ENCODE data around the gene YBX1. TPM values are rescaled to one million over a fixed set of nuclear protein-coding genes. Genes with fewer than 3 reads are reported as not detected.
A peak's percentile ranks its signal among the peaks of the same experiment; 100 is the strongest.

Gene YBX1
- total RNA-seq, 6 experiments from 2014 or later, result 144 to 325 (median 207) TPM

DNA sequence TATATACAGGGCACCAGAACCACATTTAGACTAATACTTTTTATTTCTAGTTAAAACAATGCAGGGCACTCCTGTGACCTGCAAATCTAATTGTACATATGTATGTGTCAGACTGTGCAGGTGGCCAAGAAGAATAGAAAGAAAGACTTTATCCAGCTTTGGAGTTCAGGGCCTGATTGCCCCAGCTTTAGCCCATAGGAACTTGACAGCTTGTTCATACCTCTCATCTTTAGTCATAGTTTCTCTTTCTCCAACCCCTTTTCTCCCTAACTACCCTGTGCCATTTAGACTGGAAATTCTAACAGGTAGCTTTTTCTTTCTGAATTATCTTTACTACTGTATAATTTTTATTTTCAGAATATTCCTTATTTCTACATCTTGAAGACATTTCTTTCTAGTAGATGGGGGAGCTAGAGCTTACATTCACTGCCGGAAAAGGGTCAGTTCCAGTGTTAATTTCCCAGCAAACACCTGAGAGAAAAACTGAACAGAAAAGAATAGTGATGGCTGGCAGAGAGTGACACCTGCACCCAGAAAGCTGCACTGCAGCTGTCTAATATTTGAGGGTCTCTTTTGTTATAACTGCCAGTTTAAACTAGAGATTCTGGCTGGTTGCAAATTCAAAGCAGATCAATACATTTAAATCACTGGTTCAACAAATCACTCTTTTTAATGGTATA lies 8.4 kb downstream of the YBX1 start:
- Histone ChIP-seq H3K27me3 (no peaks in the 10 kb centered on the region), H3K27ac (no peak overlapping the region), H3K36me3 (no peaks in the 10 kb centered on the region), H3K9me3 (no peaks in the 10 kb centered on the region), H3K4me3 (no peak overlapping the region), H3K4me1 (peaks cover 0 to 54% (median 16%) of the 10 kb centered on the region in 4 donors)
- TF ChIP-seq, protein P1, sequence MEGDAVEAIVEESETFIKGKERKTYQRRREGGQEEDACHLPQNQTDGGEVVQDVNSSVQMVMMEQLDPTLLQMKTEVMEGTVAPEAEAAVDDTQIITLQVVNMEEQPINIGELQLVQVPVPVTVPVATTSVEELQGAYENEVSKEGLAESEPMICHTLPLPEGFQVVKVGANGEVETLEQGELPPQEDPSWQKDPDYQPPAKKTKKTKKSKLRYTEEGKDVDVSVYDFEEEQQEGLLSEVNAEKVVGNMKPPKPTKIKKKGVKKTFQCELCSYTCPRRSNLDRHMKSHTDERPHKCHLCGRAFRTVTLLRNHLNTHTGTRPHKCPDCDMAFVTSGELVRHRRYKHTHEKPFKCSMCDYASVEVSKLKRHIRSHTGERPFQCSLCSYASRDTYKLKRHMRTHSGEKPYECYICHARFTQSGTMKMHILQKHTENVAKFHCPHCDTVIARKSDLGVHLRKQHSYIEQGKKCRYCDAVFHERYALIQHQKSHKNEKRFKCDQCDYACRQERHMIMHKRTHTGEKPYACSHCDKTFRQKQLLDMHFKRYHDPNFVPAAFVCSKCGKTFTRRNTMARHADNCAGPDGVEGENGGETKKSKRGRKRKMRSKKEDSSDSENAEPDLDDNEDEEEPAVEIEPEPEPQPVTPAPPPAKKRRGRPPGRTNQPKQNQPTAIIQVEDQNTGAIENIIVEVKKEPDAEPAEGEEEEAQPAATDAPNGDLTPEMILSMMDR (IDR thresholded peaks at IDR 0.05), result peak in 1 of 4 donors; percentile 11
- TF ChIP-seq POLR2A (IDR thresholded peaks at IDR 0.05), result no peak
- intact Hi-C loops (cut with DNase I), result no loop called here
- 100% methylated on average over 1 of the region's 1 CpG for WGBS (ENCODE audit: insufficient coverage, low coverage, low lambda C conversion rate, missing lambda C conversion rate)
- DNase-seq (no peak), ATAC-seq (peak in 1 of 4 donors; percentile 36)

DNA sequence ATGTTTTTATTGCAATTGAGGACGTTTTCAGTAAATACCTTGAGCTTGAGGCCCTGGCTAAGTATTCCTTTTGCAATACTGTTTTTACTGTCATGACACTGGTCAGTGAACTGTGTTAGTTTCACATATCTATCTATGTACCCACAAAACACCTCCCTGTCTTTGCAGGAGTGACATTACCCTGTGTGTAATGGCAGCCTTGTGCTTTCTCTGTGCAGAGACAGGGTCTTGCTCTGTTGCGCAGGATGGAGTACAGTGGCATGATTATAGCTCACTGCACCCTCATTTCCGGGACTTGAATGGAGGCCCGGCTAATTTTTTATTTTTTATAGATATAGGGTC lies 8.9 kb downstream of the YBX1 start:
- no peak for TF ChIP-seq POLR2A (IDR thresholded peaks at IDR 0.05)
- TF ChIP-seq, protein P1 (IDR thresholded peaks at IDR 0.05), result no peak
- intact Hi-C loops (cut with DNase I), result no loop called here
- DNase-seq (no peak), ATAC-seq (no peak)
- WGBS (ENCODE audit: insufficient coverage, low coverage, low lambda C conversion rate, missing lambda C conversion rate), result 64% methylated on average over 4 of the region's 4 CpGs
- Histone ChIP-seq H3K27ac (no peak overlapping the region), H3K36me3 (peaks cover 0 to under 1% (median 0%) of the 10 kb centered on the region in 4 donors), H3K4me1 (peaks cover 0 to 49% (median 13%) of the 10 kb centered on the region in 4 donors), H3K4me3 (no peak overlapping the region), H3K9me3 (no peaks in the 10 kb centered on the region), H3K27me3 (no peaks in the 10 kb centered on the region)

DNA sequence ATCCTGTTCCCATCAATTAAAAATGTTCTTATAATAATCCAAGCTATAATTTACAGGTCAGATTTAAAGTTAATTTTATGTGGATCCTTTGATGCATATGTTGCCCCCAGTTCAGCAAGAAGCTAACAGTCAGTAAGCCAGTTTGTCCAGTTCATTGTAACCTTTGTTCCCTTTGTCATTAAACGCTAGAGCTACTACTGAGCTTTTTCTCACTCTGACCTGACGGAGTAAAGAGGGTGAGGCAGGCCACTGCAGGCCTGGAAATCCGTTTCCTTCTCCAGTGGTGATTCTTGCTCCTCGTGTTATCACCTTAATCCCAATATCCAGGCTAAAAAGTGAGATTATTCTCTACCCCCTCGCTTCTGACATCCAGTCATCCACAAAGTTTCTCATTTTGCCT lies 10.2 kb downstream of the YBX1 start:
- Histone ChIP-seq H3K27me3 (no peaks in the 10 kb centered on the region), H3K36me3 (peaks cover 0 to 11% (median 10%) of the 10 kb centered on the region in 4 donors), H3K4me1 (peaks cover 0 to 41% (median 9%) of the 10 kb centered on the region in 4 donors), H3K27ac (no peak overlapping the region), H3K4me3 (no peak overlapping the region), H3K9me3 (no peaks in the 10 kb centered on the region)
- DNase-seq (no peak), ATAC-seq (peak in 3 of 4 donors; percentile 46 to 69 (median 53))
- TF ChIP-seq, protein P1 (IDR thresholded peaks at IDR 0.05), result no peak
- no peak for TF ChIP-seq POLR2A (IDR thresholded peaks at IDR 0.05)
- WGBS (ENCODE audit: insufficient coverage, low coverage, low lambda C conversion rate, missing lambda C conversion rate), result 6% methylated on average over 5 of the region's 5 CpGs
- intact Hi-C loops (cut with DNase I), result no loop called here

DNA sequence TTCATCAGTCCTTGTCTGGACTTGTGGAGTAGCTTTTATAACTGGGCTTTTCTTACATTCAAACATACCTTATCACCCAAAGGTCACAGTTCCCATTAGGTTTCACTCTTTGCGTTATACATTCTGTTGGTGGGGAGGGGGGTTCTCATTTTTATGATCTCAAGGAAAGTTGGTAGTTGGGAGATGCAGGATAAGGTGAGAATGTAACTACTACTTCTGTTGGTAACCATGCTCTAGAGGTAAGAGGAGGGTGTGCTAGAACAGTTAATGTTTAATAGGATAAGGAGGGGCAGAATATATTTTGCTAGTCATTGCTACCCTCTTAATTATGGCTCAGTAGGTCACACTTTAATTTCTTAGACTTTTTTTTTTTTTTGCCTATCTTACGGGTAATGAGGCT lies 10.7 kb downstream of the YBX1 start:
- Histone ChIP-seq H3K9me3 (no peaks in the 10 kb centered on the region), H3K4me3 (no peak overlapping the region), H3K27me3 (no peaks in the 10 kb centered on the region), H3K4me1 (peaks cover 0 to 40% (median 9%) of the 10 kb centered on the region in 4 donors), H3K27ac (no peak overlapping the region), H3K36me3 (peaks cover 0 to 16% (median 12%) of the 10 kb centered on the region in 4 donors)
- no peak for TF ChIP-seq POLR2A (IDR thresholded peaks at IDR 0.05)
- TF ChIP-seq, protein P1 (IDR thresholded peaks at IDR 0.05), result no peak
- DNase-seq (no peak), ATAC-seq (no peak)
- 71% methylated on average over 2 of the region's 2 CpGs for WGBS (ENCODE audit: insufficient coverage, low coverage, low lambda C conversion rate, missing lambda C conversion rate)
- intact Hi-C loops (cut with DNase I), result no loop called here

Measured in right lobe of liver (tissue), 6 donors.